Panc1 (cell line): ENCODE measurements around the gene GEN1. TPM values are rescaled to one million over a fixed set of nuclear protein-coding genes. Genes with fewer than 3 reads are reported as not detected.

Experiments
- ATAC-seq: fragments of 200-7000 bp; cut with Tn5 transposase; 2 replicates; pipeline ENCODE4 v1.9.1; 2020; ENCODE audit warnings: mild to moderate bottlenecking, moderate library complexity
- BruUV-seq: library from RNA; stranded (reverse); fragments of 400-500 nt; replicated peaks from 2 replicates; lab custom pipeline; 2021; lab: Mats Ljungman, UMichigan
- CTCF ChIA-PET: fragments of 300-600 bp; sonication (Branson Sonifier 250); formaldehyde crosslinking; loops from one replicate; lab custom pipeline; 2022; ENCODE audit warnings: antibody characterized with exemption; lab: Charles Lee
- POLR2A ChIA-PET: fragments of 300-600 bp; sonication (Branson Sonifier 250); formaldehyde crosslinking; loops from one replicate; lab custom pipeline; 2022; ENCODE audit warnings: antibody characterized with exemption; lab: Charles Lee
- DNase-seq: peaks from one replicate; pipeline ENCODE4 v3.0.0-alpha.2; 2010; ENCODE audit warnings: low read depth, low spot score
- H3K27ac ChIP-seq: 2 replicates; pipeline ENCODE4 v1.5.1; 2011; ENCODE audit warnings: mild to moderate bottlenecking, low read length, inconsistent platforms
- H3K27me3 ChIP-seq: fragments of 200-500 bp; sonication (Bioruptor generic); 2 replicates; pipeline ENCODE4 v1.6.0; 2014; ENCODE audit warnings: low read length, inconsistent platforms; ENCODE audit not compliant: control insufficient read depth, insufficient read depth
- H3K36me3 ChIP-seq: fragments of 200-500 bp; sonication (Bioruptor generic); 2 replicates; pipeline ENCODE4 v1.5.1; 2014; ENCODE audit warnings: inconsistent platforms, mild to moderate bottlenecking, low read length, moderate library complexity; ENCODE audit not compliant: control insufficient read depth, insufficient read depth
- H3K4me1 ChIP-seq: 2 replicates; pipeline ENCODE4 v1.5.1; 2011; ENCODE audit warnings: inconsistent platforms, mild to moderate bottlenecking, low read length, moderate library complexity; ENCODE audit not compliant: control insufficient read depth, insufficient read depth
- H3K4me3 ChIP-seq, 2 experiments: 2 replicates each; pipeline ENCODE4 v1.5.1; 2011 to 2012; ENCODE audit warnings: low read depth in 2 of 2, low read length in 2 of 2, mild to moderate bottlenecking in 2 of 2, inconsistent platforms in 1 of 2, moderate library complexity in 1 of 2
- H3K9me3 ChIP-seq: fragments of 200-500 bp; sonication (Bioruptor generic); 2 replicates; pipeline ENCODE4 v1.5.1; 2014; ENCODE audit warnings: low read depth, mild to moderate bottlenecking, inconsistent platforms, low read length, moderate library complexity; ENCODE audit not compliant: control insufficient read depth, insufficient read depth
- CTCF ChIP-seq: fragments of 450-650 bp; IDR thresholded peaks from 2 replicates; pipeline ENCODE4 v1.5.1; 2017; ENCODE audit warnings: mild to moderate bottlenecking
- POLR2AphosphoS5 ChIP-seq: IDR thresholded peaks from 2 replicates; pipeline ENCODE4 v1.6.1; 2012; ENCODE audit warnings: mild to moderate bottlenecking, low read depth, low read length, moderate library complexity
- REST ChIP-seq, 2 experiments: IDR thresholded peaks; 2 replicates each; pipeline ENCODE4 v1.6.1; 2011 to 2012; ENCODE audit warnings: low read depth in 2 of 2, control low read depth in 1 of 2, low read length in 1 of 2, mild to moderate bottlenecking in 1 of 2, moderate library complexity in 1 of 2; ENCODE audit not compliant: insufficient read depth in 1 of 2
- SIN3A ChIP-seq: IDR thresholded peaks from 2 replicates; pipeline ENCODE4 v1.6.1; 2012; ENCODE audit warnings: low read depth, mild to moderate bottlenecking, low read length, moderate library complexity, borderline replicate concordance; ENCODE audit not compliant: insufficient read depth
- TCF7L2 ChIP-seq: IDR thresholded peaks from 2 replicates; pipeline ENCODE4 v1.6.1; 2011; ENCODE audit warnings: mild to moderate bottlenecking, low read depth, low read length, inconsistent platforms
- in situ Hi-C: cut with HindIII; loops from 2 replicates; pipeline ENCODE4 v1.10.0; 2016; ENCODE audit warnings: low sequenced_read_pairs, low pct_unique_long_range_greater_than_20kb
- intact Hi-C: fragments of 100-400 bp; cut with micrococcal nuclease; formaldehyde crosslinking; loops from one replicate; pipeline ENCODE4 v1.10.0; 2022; ENCODE audit not compliant: unreplicated experiment
- total RNA-seq: library from RNA; stranded (reverse); gene quantifications from one replicate; pipeline ENCODE4 v1.2.1, GENCODE V29; 2021; ENCODE audit not compliant: unreplicated experiment

GEN1 gene
- total RNA-seq, 1 experiment from 2014 or later: 24.0 TPM

GRCh38 chr2:17798338-17798737, 44.4 kb downstream of the GEN1 start:
- ATAC-seq (no peak), DNase-seq (no peak)
- in situ Hi-C loops (no loop called here), intact Hi-C loops (no loop called here)
- Histone ChIP-seq H3K4me1 (no peaks in the 10 kb centered on the region), H3K36me3 (no peaks in the 10 kb centered on the region), H3K27ac (no peak overlapping the region), H3K27me3 (no peaks in the 10 kb centered on the region; the same call in 1 of the 2 replicates), H3K9me3 (no peaks in the 10 kb centered on the region), H3K4me3 (no peak overlapping the region)
- ChIA-PET POLR2A (no interaction called here), CTCF (interaction anchor here (0.6 kb wide), 1 partner anchor 10 kb away, joined by 3 read pairs; no protein-coding TSS in a partner anchor)
- no TSS peak for BruUV-seq
- no peak for TF ChIP-seq CTCF

GRCh38 chr2:17799301-17800120, 45.6 kb downstream of the GEN1 start:
- intact Hi-C loops (no loop called here), in situ Hi-C loops (no loop called here)
- Histone ChIP-seq H3K9me3 (no peaks in the 10 kb centered on the region), H3K27ac (no peak overlapping the region), H3K4me3 (no peak overlapping the region), H3K27me3 (no peaks in the 10 kb centered on the region; the same call in none of the 2 replicates), H3K4me1 (no peaks in the 10 kb centered on the region), H3K36me3 (no peaks in the 10 kb centered on the region)
- POLR2A ChIA-PET: no interaction called here
- CTCF ChIA-PET: interaction anchor here (0.6 kb wide), 1 partner anchor 9 kb away, joined by 3 read pairs; no protein-coding TSS in a partner anchor
- no peak for TF ChIP-seq CTCF
- TF ChIP-seq SIN3A: no peak
- no peak for TF ChIP-seq POLR2AphosphoS5
- no peak for TF ChIP-seq REST (IDR thresholded peaks at IDR 0.05; ENCODE audit: insufficient read depth in 1 of 2, low read depth in 2 of 2, low read length in 1 of 2)
- no peak for TF ChIP-seq TCF7L2
- DNase-seq: no peak
- BruUV-seq: no TSS peak
- no peak for ATAC-seq
